HFFc6 (cell line): ENCODE data around the gene SPRYD4. TPM values are rescaled to one million over a fixed set of nuclear protein-coding genes. Genes with fewer than 3 reads are reported as not detected.

Experiments
- DNase-seq: peaks from one replicate; pipeline ENCODE4 v3.0.0-alpha.2; 2018
- H3K27ac Mint-ChIP-seq: 2 replicates; pipeline ENCODE4 v1.8.0; 2020; ENCODE audit warnings: mild to moderate bottlenecking, mixed read lengths
- H3K27me3 Mint-ChIP-seq: 2 replicates; pipeline ENCODE4 v1.8.0; 2021; ENCODE audit warnings: mild to moderate bottlenecking, moderate library complexity, mixed read lengths; ENCODE audit not compliant: insufficient read depth
- H3K36me3 Mint-ChIP-seq: 2 replicates; pipeline ENCODE4 v1.8.0; 2021; ENCODE audit warnings: low read depth, mixed read lengths
- H3K4me1 Mint-ChIP-seq: 2 replicates; pipeline ENCODE4 v1.8.0; 2020; ENCODE audit warnings: low read depth, mixed read lengths
- H3K4me3 Mint-ChIP-seq: 2 replicates; pipeline ENCODE4 v1.8.0; 2020; ENCODE audit warnings: mild to moderate bottlenecking, moderate library complexity, mixed read lengths
- H3K9me3 Mint-ChIP-seq: 2 replicates; pipeline ENCODE4 v1.8.0; 2020; ENCODE audit warnings: mild to moderate bottlenecking, mixed read lengths
- CTCF ChIP-seq: fragments of 200-600 bp; sonication (generic); IDR thresholded peaks from 2 replicates; pipeline ENCODE4 v1.5.0; 2021; ENCODE audit warnings: antibody characterized with exemption, mild to moderate bottlenecking
- total RNA-seq, 6 experiments: library from RNA; stranded (reverse); fragmentation: NEBNext Ultra II Directional; extraction: Animal tissue kit (Norgen Biotek cat#: 25700); gene quantifications; 2 replicates in 1 of 6; 3 replicates in 5 of 6; pipeline ENCODE4 v1.2.3, GENCODE V29; 2021

The SPRYD4 gene
- total RNA-seq, 6 experiments from 2014 or later, result 2.4 to 2.9 (median 2.5) TPM

DNA sequence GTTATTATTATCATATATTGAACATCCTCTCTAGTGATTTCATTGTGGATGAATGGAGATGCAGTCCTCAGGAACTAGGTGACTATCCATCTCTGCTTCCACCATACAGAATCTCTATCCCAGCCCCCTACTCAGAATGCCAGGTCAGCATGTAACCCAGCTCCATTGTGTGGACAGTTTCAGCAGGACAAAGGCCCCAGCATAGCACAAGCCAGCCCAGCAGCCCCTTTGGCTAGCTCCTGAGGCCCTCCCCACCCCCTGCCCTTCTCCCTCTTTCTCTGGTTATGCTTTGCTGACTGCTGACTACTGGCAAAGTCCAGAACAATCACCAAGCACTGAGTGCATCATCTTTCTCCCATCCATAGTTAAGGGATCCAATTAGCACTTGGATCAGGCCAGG is 5.8 kb upstream of the SPRYD4 start:
- Mint-ChIP-seq H3K4me3 (no peak overlapping the region), H3K9me3 (no peaks in the 10 kb centered on the region)

DNA sequence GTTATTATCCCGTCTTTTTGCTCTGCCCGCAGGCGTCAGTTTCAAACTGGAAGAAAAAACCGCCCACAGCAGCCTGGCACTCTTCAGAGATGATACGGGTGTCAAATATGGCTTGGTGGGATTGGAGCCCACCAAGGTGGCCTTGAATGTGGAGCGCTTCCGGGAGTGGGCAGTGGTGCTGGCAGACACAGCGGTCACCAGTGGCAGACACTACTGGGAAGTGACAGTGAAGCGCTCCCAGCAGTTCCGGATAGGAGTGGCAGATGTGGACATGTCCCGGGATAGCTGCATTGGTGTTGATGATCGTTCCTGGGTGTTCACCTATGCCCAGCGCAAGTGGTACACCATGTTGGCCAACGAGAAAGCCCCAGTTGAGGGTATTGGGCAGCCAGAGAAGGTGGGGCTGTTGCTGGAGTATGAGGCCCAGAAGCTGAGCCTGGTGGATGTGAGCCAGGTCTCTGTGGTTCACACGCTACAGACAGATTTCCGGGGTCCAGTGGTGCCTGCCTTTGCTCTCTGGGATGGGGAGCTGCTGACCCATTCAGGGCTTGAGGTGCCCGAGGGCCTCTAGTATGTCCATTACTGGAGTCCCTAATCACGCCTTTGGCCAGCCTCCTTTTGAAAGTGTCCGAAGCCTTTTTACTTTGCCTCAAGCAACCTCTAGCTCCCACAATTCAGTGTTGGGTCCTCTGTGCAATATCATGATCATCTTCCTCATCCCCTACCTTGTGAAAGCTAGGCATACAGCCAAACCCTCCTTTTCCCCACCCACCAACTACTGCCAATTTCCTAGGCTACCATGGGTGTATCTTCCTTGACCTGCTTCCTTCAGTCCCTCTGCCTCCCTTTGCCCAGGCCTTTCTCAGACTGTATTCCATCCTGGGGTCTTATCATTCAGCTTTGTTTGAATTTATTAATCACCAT is 891 bp downstream of the SPRYD4 start:
- peaks cover 19% of the 10 kb centered on the region for H3K36me3 Mint-ChIP-seq
- peaks cover 15% of the 10 kb centered on the region for H3K4me1 Mint-ChIP-seq
- H3K27me3 Mint-ChIP-seq, result peaks cover 2% of the 10 kb centered on the region
- H3K4me3 Mint-ChIP-seq, result peak overlapping the region; percentile 98
- H3K9me3 Mint-ChIP-seq, result no peaks in the 10 kb centered on the region
- DNase-seq, result no peak
- H3K27ac Mint-ChIP-seq, result peak overlapping the region; percentile 95
- no peak for TF ChIP-seq CTCF

More for the DNA sequence above, 5.8 kb upstream of the SPRYD4 start:
- TF ChIP-seq CTCF, result no peak
- Mint-ChIP-seq H3K27me3 (peaks cover 2% of the 10 kb centered on the region), H3K27ac (no peak overlapping the region; the same call in 1 of the 2 replicates), H3K4me1 (peaks cover 23% of the 10 kb centered on the region), H3K36me3 (no peaks in the 10 kb centered on the region)
- no peak for DNase-seq

GRCh38 chr12:56474389-56474788 is 6.0 kb downstream of the SPRYD4 start:
- peaks cover 7% of the 10 kb centered on the region for H3K4me1 Mint-ChIP-seq

DNA sequence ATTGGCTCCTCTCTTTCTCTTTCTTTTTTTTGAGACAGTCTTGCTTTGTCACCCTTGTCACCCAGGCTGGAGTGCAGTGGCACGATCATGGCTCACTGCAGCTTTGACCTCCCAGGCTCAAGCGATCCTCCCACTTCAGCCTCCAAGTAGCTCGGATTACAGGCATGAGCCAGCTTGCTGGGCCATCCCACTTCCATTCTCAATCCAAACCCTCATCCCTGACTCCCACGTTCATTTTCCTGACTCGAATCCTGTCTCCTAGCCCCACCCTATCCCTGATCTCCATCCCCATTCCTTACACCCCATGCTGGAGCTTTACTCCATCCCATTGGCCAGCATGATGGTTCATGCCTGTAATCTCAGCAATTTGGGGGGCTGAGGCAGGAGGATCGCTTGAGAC is 7.8 kb downstream of the SPRYD4 start:
- H3K4me1 Mint-ChIP-seq, result no peaks in the 10 kb centered on the region
- peaks cover 7% of the 10 kb centered on the region; the same call in 1 of the 2 replicates for H3K36me3 Mint-ChIP-seq
- H3K27ac Mint-ChIP-seq, result no peak overlapping the region
- no peaks in the 10 kb centered on the region for H3K9me3 Mint-ChIP-seq
- no peak for TF ChIP-seq CTCF
- DNase-seq, result no peak
- H3K27me3 Mint-ChIP-seq, result peaks cover 2% of the 10 kb centered on the region; the same call in 1 of the 2 replicates
- no peak overlapping the region for H3K4me3 Mint-ChIP-seq

More at GRCh38 chr12:56474389-56474788, 6.0 kb downstream of the SPRYD4 start:
- TF ChIP-seq CTCF, result no peak
- Mint-ChIP-seq H3K27me3 (peaks cover 2% of the 10 kb centered on the region; the same call in 1 of the 2 replicates), H3K27ac (no peak overlapping the region), H3K9me3 (no peaks in the 10 kb centered on the region), H3K4me3 (no peak overlapping the region), H3K36me3 (peaks cover 14% of the 10 kb centered on the region)
- no peak for DNase-seq

DNA sequence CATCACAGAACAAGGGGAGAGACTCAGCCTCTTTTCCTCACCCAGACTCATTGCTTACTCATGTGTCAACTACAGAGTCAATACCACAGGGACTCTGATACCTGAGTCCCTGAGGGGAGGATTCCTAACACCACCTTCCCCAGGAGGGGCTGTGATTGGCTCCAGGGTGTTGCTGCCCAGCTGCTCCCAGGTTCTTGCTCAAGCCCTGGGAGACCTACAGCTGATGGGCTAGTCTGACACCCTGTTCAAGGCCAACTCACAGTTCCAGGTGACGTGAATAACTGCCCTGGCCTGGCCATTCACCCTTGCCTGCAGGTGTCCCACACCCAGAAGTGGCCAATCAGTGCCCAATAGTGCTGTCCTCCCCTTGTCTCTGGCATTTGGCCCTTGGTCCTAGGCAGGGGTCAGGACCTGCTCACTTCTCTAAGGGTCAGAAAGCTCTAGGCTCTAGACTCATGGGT is 8.6 kb downstream of the SPRYD4 start:
- Mint-ChIP-seq H3K27me3 (peaks cover 2% of the 10 kb centered on the region; the same call in 1 of the 2 replicates), H3K27ac (no peak overlapping the region), H3K36me3 (peaks cover 7% of the 10 kb centered on the region; the same call in 1 of the 2 replicates), H3K9me3 (no peaks in the 10 kb centered on the region), H3K4me3 (no peak overlapping the region), H3K4me1 (no peaks in the 10 kb centered on the region)
- no peak for TF ChIP-seq CTCF
- no peak for DNase-seq
